GM18498 (cell line): ENCODE data around the gene MAP4K4.
"Not testable (repeated sequence)": the region's sequence is repeated elsewhere in the genome, so short reads cannot be mapped to it uniquely, and the experiment has no call there.

Experiments
- ATAC-seq: cut with Tn5 transposase; IDR thresholded peaks from one replicate; pipeline ENCODE4 v1.9.1; 2021; ENCODE audit warnings: mild to moderate bottlenecking, moderate library complexity; ENCODE audit not compliant: unreplicated experiment

Gene MAP4K4

DNA sequence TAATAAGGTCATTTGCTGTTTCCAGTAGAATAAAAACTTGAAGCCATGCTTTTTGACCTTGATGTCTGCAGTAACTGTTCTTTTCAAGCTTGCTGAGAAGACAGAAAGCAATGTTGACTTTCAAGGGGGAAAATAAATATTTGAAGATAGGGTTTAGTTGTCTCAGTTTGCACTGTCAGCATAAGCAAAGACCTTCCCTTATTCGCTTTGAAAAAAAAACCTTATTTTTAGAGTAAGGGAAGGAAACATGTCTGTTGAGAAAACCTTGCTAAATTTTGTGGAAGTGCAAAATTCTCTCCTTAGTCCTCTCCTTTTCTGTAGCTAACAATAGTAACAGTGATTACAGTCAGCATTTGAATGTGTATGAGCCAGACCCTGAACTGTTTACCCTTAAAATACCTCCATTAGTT is 43.1 kb downstream of the MAP4K4 start:
- ATAC-seq: no peak

DNA sequence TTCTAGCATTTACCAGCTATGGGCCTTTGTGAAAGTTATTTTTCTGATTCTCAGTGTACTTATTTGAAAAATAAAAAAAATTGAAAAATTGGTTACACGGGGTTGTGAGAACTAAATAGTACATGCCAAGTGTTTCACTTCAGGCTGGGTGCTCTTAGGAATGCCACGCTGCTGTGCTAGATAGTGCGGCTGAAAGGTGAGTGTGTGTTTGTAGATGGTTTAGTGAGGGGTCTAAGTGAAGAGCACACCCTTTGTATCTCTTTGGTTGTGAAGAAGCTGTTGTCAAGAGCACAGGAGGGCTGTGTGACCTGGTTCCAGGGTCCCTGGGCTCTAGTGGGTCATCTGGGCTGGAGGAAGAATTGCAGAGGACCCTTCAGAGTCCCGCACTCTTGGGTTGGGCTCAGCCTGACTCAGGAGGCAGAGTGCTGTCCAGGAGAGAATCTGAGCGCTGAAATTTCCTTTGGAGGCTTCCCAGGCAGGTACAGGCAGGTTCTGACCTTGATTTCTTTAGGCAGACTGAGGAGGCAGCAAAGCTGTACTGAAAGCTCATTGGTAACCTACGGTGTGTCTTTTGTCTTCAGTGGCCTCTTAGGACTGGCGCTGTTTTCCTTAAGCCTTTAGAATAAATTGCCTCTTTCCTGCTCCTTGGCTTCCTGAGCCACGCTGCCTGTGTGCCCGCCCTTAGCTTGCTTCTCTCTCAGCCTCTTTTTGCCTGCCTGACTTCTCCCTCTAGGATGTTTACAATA is 44.4 kb downstream of the MAP4K4 start:
- ATAC-seq: no peak

DNA sequence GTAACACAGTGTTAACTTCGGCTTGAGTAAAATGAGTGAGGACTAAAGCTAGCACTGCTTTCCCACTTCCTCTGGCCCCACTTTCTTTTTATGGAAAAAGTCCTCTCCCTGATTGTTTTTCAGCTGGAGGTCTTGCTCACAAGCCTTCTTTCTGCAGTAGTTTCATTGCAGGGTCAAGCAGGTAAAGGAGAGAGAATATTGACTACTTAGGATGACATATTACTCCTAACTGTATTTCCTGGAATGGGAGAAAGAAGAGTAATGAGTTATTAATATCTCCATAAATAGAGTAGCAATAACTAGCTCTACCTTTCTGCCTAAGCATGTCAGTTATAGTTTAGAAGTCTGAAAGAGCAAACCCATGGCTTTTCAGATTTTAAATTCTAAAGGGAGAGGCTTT is 45.0 kb downstream of the MAP4K4 start:
- ATAC-seq: no peak

DNA sequence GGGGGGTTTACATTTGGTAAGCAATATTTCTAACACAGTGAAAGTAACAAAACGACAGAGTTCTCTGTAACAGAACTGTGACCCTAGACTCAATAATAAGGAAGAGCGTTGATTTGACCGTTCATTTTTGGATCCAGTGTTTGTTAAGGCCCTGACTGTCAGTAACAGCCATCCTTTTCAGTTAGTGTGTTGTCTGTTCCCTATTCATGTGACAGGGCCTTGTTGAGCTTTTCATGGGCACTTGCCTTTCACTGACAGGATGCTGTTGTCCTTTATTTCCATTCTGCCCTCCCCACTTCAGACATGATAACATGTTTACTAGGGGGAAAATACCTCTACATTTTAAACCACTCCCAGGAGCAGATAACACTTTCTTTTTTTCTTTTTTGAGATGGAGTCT is 45.8 kb downstream of the MAP4K4 start:
- ATAC-seq: no peak

DNA sequence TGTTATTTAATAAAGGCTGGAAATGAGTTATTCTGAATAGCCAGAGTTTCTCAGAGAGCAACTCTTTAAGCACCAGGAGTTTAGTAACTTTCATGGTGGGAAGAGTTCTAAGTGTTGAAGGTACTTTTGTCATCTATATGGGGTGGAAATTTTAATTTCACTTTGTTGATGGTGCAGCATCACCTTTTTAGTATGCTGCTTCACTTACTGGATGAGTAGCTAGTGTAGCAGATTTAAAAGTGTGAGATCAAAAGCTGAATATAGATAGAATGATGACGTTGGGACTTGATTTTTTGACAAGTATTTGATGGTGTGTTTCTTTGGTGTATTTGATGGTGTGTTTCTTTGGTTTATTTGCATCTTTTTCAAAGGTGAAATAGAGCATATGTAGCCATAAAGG is 47.3 kb downstream of the MAP4K4 start:
- no peak for ATAC-seq

DNA sequence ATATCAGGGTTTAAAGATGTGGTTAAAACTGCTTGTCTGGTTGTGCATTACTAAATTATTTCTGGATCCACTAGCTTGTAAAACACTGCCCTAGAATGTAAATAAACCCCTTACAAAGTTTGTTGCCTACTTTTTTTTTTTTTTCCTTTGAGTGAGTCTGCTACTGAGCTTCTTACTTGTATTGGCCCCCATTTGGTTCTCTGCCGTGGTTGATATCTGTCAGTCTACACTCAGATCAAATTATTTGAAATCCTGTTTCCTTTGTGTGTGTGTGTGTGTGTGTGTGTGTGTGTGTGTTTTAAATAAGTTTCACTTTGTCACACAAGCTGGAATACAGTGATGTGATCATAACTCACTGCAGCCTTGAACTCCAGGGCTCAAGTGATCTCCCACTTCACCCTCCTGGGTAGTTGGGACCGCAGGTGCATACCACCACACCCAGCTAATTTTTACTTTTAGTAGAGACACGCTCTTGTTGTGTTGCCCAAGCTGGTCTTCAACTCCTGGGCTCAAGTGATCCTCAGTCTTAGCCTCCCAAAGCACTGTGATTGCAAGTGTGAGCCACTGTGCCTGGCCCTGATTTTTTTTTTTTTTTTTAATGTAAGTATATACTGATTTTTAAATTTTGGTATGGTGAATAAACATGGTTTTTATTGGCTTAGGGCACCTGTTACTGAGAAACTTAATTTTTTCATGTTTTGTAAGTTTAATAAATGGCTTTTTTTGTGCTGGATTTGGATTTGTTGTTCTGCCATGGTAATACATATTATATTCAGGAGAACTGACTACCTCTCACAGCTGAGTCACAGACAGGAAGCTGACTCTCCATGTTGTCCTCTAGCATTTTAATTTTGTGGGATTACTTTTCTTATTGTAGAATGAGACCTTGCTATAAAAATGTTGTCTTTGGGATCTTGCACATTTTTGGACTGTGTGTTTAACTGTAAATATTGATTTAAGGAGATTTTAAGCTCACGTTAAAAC is 48.5 kb downstream of the MAP4K4 start:
- ATAC-seq: no peak

DNA sequence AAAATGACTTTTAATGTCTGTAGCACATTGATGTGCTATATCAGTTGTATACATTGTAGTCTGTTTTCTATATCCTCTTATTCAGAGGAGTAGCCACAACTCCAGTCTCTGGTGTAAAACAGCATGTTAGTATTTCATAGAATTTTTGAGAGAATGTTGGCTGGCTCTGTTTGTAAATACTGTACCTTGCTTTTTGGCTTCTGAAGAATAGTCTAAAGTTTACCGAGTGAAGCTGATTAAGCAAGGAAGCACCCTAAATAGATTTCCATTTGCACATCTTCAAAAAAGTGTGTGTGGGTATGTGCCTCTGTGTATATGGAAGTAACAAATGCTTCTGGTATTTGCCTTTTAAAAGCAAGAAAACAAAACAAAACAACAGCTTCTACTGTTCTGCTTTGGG is 50.5 kb downstream of the MAP4K4 start:
- no peak for ATAC-seq

DNA sequence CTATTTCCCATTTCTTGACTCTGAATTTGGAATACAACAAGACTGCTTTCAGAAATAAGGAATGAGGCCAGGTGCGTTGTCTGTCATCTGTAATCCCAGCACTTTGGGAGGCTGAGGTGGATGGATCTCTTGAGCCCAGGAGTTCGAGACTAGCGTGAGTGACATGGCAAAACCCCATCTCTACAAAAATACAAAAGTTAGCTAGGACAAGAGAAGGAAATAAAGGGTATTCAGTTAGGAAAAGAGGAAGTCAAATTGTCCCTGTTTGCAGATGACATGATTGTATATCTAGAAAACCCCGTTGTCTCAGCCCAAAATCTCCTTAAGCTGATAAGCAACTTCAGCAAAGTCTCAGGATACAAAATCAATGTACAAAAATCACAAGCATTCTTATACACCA is 51.0 kb downstream of the MAP4K4 start:
- not testable (repeated sequence) for ATAC-seq

DNA sequence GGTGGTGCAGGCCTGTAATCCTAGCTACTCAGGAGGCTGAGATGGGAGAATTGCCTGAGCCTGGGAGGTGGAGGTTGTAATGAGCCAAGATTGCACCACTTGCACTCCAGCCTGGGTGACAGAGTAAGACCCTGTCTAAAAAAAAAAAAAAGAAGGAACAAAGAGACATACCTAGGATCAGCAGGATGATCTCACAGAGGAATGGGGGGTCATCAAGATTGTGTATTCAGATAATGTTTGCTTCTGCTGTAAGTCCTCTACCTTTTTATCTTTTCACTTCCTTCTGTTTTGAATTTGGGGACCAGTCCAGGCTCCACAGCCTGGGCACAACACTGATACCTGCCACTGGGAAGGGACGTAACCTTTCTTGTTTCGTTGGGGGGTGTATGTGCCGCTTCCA is 53.2 kb downstream of the MAP4K4 start:
- ATAC-seq: no peak

DNA sequence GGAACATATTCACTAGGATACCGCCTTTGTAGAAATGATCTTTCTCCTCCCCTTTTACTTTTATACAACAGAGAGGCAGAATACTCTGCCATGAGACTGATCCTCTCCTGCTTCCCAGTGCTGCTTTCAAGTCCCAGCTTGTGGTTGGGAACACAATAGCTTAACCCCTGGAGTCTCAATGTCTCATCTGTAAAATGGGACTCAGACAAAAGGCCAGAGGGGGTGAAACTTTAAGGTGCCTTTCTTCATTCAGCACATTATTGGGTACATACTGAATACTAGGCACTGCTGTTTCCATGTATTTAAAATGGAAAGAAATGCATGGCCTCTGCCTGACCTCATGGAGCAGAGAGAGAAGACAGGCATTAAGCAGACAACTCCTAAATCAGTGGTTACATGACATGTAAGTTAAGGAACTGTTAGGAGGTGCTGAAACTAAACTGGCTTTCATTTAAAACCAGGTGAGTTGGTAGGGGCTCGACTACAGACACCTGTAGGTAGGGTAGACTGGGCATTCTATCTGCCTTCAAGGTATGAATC is 53.8 kb downstream of the MAP4K4 start:
- ATAC-seq: no peak

DNA sequence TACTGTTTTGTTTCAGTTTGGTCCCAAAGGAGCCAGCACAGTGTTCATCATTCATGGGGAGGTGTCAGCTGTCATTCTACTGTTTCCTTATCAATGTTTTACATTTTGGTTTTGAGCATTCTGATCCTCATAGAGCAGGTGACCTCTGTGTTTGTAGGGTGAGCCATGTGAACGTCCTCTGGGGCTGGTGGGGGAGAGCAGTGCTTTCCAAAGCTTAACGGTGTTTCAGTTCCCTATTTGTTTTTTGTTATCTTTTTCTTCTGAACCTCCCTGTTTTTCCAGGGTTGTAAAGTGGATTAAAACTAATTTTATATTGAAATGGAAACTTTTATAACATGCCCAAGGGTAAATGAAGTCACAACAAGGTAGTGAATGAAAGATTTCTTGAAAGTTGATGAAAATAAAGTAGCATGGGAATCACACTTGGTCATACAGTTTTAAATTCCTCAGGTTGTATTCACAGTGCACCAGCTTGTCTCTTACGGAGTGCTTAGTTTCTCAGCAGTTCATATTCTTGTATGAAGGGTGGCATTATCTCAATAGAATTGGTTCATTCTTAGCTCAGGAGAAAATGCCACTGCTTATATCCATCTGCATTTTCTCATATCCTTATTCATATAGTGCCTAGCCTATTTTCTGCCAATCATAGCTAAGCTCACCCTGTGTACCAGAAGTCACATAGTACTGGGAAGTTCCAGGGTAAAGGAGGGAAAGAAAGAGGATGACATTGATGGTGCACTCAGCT is 54.5 kb downstream of the MAP4K4 start:
- peak; percentile 74 for ATAC-seq

DNA sequence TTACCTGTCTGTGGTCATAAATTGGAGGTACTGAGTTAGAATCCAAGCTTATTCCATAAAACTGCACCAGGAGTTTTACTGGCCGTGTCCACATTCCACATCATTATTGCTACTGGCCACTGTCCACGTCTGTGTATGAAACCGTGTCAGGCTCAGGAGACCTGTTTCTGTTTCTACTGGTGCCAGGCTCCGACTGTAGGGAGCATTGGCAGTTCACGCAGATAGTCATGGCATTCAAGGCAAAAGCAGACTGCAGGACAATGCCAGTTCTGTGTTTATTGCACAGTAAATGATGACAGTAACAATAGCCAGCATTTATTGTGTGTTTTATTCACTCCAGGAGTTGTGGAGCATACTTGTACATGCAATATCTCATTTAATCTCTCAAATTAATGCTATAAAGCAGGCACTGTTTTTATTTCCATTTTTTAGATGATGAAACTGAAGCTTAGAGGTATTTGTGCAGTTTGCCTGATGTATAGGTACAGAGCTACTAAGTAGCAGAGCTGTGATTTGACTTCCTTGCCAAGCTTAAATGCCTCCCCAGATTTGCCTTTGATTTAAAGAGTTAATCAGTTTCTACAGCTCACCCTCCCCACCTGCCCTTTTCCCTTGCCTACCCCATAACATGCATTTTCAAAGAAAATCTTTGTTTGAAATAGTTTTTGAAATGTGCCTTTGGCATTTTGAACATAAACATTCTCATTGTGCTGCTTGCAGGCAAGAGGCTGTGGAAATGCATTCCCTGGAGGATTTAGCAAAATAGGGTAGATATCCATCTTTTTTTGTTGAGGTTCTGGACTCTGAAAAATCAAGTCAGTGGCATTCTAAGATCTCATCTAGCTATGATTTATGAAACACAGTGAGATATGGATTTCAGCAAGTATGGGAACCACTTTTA is 55.5 kb downstream of the MAP4K4 start:
- ATAC-seq: no peak

DNA sequence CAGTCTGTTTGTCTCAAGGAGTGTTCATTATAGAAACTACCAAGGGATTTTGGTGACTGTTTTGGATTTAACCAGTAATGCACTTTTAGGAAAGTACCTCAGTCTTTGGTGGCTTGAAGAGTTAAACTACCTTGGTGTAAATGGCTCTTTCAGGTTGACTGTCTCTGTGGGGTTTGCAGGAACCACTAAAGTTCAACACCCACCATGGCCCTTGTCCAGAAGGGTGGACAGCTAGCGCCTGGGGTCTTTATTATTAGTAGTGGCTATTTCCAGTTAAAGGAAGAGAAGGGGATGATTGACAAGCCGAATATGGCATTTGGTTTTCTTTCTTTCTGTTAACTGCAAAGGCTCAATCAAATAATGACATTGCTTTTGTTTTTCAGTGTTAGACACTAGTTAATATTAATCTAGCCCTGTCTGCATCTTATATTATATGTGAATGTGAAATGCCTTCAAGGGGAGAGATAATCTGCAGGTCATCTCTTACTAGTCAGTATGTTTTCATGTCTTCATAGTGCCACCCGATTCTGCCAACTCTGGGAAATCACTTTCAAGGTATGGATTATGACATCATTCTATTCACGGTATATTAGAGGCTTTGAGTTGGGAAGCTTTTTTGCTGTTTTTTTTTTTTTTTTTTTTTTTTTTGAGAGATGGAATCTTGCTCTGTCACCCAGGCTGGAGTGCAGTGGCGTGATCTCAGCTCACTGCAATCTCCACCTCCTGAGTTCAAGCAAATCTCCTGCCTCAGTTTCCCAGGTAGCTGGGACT is 56.4 kb downstream of the MAP4K4 start:
- ATAC-seq: no peak

DNA sequence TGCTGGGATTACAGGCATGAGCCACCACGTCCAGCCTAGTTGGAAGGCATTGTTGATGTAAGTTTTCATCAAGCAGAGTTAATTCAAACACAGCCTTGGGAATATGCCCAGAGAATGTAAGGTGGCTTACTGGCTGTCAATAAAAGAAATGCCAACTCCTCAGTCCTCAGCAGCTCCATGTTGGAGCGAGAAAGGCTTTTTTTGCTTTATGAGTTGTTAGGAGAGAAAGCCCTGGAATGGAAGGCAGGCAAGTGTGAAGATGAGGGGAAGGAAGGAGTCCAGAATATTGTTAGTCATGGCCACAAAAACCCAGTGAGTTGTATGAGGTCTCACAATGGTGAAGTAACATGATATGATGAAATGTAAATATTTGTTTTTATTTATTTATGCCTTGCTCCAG is 57.1 kb downstream of the MAP4K4 start:
- ATAC-seq: no peak

DNA sequence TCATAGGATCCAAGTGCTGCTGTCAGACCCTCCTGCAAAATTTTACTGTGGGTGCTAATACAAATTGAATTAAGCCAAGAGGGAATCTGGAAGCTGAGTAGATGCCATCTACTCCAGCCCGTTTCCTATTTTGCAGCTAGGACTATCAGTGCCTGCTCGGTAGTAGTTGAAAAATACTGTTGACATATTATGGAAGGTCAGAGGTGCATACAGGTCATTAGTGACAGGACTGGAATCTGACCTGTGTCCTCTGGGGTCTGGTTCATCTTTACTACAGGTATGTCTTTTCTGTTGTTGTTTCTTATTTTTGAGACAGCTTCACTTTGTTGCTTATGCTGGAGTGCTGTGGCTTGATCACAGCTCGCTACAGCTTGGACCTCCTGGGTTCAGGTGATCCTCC is 58.8 kb downstream of the MAP4K4 start:
- no peak for ATAC-seq

DNA sequence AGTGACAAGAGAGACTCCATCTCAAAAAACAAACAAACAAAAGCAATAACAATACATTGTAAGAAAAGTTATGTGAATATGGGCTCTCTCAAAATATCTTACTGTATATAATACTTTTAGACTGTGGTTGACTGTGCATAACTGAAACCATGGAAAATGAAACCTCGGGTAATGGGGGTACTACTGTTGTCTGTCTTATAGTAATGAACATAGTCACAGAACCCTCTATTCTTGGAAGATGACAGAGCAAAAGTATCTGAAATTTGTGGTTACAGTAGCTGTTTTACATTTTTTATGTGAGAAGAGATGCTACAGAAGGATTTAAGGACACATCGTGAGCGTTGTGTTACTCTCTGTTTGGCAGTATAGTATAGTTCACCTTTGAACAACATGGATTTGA is 60.5 kb downstream of the MAP4K4 start:
- ATAC-seq: peak; percentile 73

DNA sequence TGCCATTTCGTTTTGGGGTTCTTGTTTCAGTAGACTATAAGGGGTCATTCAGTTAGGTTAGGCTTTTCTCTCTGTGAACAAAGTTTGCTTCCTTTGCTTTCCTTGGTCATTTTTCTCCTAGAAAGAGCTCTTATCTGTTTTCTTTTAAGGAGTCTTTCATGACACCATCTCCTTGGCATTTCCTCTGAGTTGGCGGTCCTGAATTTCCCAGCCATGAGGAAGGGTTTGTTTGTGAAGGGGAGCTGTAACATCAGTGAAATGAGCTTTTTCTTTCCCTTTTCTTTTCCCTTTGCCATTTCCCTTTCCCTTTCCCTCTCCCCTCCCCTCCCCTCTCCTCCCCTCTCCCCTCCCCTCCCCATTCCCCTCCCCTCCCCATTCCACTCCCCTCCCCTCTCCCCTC is 61.7 kb downstream of the MAP4K4 start:
- ATAC-seq: no peak

DNA sequence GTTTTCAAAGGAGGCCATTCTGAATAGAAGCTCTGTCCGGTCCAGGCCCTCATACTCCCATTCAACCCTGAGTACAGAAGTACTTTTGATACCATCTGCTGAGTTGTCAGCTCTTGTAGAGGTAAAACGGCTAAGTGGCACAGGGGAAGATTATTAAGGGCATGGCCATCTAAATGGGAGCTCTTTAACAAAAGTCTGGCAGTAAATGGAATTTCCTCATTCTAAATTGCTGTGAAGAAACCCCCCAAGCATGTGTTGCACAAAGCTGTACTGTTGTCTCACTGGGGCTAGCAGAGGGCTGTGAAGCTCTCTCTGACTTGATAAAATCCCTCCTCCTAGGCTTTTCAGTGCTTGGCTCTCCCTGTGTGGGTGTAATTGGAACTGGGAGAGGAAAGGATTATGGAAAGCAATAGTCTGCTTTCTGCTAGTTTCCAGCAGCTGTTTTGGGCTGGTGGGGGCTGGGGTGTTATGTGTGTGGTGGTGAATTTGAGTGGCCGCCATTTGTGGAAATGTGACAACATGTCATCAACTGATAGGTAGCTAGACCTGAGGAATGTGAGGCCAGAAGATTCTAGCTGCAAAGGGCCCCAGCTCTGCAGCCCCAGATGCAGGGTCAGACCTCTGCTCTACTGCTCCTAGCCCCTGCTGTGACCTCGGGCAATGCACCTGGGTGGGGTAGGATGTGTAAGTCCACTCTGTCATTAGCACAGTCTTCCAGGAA is 65.1 kb downstream of the MAP4K4 start:
- no peak for ATAC-seq
